Measurements from ENCODE around the gene GGA1.

GRCh38 chr22:37626556-37627075, 18.0 kb downstream of the GGA1 start:
- TF ChIP-seq CTCF (IDR thresholded peaks at IDR 0.05) (no peak), POLR2A (IDR thresholded peaks at IDR 0.05) (no peak)
